HG03575 (cell line): ENCODE results near the gene ZNF442.
"Not testable (repeated sequence)": the region's sequence is repeated elsewhere in the genome, so short reads cannot be mapped to it uniquely, and the experiment has no call there.

Experiments used
- ATAC-seq: cut with Tn5 transposase; IDR thresholded peaks from one replicate; pipeline ENCODE4 v1.9.1; 2021; ENCODE audit not compliant: unreplicated experiment, insufficient number of reproducible peaks, low FRiP score; ENCODE audit errors: extremely low read depth

Gene ZNF442

GRCh38 chr19:12365236-12366162 is at the start of gene ZNF442:
Gene ZNF442 (minus strand): TSS chr19:12365683. CDS start chr19:12363631, 2,052 bp downstream.
- ATAC-seq: no peak

DNA sequence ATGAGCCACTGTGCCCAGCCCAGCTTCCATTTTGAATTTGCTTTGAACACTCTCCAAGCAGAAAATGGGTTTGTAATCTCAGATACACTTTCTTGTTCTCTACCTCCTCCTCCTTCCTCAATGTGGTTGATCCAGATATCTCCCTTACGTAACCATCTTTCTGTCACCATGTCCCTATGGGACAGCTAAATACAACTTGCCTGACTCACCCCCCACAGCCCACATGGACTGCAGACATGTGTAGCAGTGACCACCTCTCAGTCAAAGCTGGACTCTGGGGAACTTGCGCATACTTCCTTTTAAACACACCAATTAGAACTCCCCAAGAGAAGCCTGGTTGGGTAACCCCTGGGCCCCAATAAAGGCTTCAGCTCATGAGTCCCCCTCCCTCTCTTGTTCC is 46.4 kb upstream of the ZNF442 start:
- ATAC-seq: no peak

DNA sequence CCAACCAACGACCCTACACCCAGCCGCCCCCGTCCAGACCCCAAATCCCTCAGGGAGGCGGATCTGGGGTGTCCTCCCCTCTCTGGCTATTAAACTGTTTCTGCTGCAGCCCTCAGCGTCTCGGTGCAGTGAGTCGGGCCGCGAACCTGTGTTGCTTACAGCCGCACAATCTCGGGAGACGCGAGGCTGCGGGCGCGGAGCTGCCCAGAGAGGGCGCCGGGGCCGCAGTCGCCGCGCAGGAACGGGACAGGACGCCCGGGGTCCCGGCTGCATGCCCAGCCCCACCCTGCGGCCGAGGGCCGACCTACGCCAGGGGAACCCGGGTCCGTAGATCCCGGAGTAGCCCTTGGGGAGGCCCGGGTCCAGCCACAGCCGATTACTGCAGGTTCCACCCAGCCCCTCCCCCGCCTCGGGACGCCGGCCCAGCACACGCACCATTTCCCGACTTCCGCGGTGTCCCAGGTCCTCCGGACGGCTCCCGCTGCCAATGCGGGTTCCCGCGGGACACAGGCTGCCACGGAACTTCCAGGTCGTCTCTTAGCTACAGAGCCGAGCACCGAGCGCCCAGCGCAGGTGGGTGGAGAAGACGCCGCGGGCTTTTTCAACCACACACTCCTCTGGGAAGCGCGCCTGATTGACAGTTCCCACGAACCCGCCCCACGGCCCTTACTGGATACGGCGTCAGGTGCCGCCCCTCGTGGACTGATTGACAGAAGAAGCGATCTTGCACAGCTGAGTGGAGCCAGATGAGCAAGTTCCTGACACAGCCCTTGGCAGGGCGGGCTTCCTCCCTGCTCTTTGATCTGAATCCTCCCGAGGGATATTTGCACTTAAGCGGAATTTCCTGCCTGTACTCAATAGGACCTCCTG is 35.4 kb upstream of the ZNF442 start, which contains the start of gene ZNF799:
TSS of gene ZNF799 (minus strand) at position 639 of the 870 bp plus-strand sequence. CDS start at position 438, 201 bp downstream.
- no peak for ATAC-seq

GRCh38 chr19:12399901-12400632 is 34.6 kb upstream of the ZNF442 start:
- ATAC-seq: not testable (repeated sequence)

GRCh38 chr19:12391148-12391547 is 25.7 kb upstream of the ZNF442 start:
- ATAC-seq: not testable (repeated sequence)

- not testable (repeated sequence) for ATAC-seq
Measured at GRCh38 chr19:12386365-12386764, 20.9 kb upstream of the ZNF442 start.

- no peak for ATAC-seq
Measured at GRCh38 chr19:12380444-12380737, 14.9 kb upstream of the ZNF442 start.

GRCh38 chr19:12379732-12380443 is 14.4 kb upstream of the ZNF442 start:
- ATAC-seq: no peak

- no peak for ATAC-seq
Measured at GRCh38 chr19:12374026-12374425, 8.5 kb upstream of the ZNF442 start.

DNA sequence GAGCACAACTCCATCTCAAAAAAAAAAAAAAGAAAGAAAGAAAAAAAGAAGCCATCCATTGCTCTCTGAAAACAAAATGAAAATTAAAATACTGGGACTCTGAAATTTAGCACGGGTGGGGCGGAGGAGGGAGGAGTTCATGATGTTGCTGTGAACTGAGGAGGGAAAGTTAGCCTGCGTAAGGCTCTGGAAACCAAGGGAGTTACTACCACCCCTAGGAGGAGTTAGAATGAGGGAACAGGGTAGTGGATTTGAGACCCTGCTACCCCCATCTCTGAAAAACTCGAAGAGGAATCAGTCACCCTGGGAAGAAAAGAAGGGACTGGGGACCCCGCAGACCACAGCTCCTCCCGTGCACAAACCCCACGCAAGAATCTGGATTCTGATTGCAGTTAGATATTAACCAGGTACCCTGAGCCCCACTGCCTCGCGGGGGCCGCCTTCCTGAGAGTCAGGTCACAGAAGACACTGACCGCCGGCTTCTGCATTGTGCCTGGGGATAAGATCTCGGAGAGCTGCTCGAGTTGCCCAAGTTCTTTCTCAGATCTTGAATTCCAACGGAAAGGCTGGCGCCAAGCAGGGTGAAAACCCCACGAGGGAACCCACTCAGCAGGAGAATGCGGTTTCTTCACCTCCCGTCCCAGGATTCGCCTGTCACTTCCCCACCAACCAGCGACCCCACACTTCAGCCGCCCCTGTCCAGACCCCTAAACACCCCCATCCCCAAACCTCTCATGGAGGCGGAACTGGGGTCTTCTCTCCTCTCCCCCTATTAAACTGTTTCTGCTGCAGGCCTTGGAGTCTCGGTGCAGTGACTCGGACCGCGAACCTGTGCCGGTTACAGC is 870 bp downstream of the ZNF442 start:
- ATAC-seq: no peak

- not testable (repeated sequence) for ATAC-seq
Measured at GRCh38 chr19:12362236-12362635, 3.2 kb downstream of the ZNF442 start.

GRCh38 chr19:12353375-12353774 is 12.1 kb downstream of the ZNF442 start:
- no peak for ATAC-seq

DNA sequence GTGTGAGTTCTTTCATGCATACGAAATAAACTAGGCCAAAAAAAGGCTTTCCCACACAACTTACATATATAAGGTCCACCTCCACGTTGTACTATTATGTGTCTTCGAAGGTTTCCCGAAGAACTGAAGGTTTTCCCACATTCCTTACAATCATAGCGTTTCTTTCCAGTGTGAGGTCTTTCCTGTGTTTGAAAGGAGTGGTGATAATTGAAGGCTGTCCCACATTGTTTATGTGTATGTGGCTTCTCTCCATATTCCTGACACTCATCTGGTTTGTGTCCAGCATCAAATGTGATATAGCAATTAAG is 14.6 kb downstream of the ZNF442 start:
- ATAC-seq: no peak

- ATAC-seq: no peak
Measured at GRCh38 chr19:12350185-12350889, 15.1 kb downstream of the ZNF442 start.

- no peak for ATAC-seq
Measured at GRCh38 chr19:12346896-12347295, 18.6 kb downstream of the ZNF442 start.

GRCh38 chr19:12345197-12345596 is 20.3 kb downstream of the ZNF442 start:
- ATAC-seq: no peak
